Measurements from ENCODE around the gene ATOSB. TPM values are rescaled to one million over a fixed set of nuclear protein-coding genes. Genes with fewer than 3 reads are reported as not detected.

ATOSB gene
- total and polyA plus RNA-seq, 9 of the 15 experiments (the other 6 are each of a cell fraction or from before 2014, with no cell fraction given), result 0.45 to 8.0 (median 4.2) TPM

- TF ChIP-seq, protein P1, sequence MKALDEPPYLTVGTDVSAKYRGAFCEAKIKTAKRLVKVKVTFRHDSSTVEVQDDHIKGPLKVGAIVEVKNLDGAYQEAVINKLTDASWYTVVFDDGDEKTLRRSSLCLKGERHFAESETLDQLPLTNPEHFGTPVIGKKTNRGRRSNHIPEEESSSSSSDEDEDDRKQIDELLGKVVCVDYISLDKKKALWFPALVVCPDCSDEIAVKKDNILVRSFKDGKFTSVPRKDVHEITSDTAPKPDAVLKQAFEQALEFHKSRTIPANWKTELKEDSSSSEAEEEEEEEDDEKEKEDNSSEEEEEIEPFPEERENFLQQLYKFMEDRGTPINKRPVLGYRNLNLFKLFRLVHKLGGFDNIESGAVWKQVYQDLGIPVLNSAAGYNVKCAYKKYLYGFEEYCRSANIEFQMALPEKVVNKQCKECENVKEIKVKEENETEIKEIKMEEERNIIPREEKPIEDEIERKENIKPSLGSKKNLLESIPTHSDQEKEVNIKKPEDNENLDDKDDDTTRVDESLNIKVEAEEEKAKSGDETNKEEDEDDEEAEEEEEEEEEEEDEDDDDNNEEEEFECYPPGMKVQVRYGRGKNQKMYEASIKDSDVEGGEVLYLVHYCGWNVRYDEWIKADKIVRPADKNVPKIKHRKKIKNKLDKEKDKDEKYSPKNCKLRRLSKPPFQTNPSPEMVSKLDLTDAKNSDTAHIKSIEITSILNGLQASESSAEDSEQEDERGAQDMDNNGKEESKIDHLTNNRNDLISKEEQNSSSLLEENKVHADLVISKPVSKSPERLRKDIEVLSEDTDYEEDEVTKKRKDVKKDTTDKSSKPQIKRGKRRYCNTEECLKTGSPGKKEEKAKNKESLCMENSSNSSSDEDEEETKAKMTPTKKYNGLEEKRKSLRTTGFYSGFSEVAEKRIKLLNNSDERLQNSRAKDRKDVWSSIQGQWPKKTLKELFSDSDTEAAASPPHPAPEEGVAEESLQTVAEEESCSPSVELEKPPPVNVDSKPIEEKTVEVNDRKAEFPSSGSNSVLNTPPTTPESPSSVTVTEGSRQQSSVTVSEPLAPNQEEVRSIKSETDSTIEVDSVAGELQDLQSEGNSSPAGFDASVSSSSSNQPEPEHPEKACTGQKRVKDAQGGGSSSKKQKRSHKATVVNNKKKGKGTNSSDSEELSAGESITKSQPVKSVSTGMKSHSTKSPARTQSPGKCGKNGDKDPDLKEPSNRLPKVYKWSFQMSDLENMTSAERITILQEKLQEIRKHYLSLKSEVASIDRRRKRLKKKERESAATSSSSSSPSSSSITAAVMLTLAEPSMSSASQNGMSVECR (CRISPR knock-in tag; IDR thresholded peaks at IDR 0.05), result peak; percentile 71
- no peak for TF ChIP-seq SMC3 (conservative IDR thresholded peaks at IDR 0.05; ENCODE audit: insufficient read depth, low read depth, low read length)
- TF ChIP-seq ZNF57 (CRISPR knock-in tag; IDR thresholded peaks at IDR 0.05), result no peak
- no peak for TF ChIP-seq SAP30 (IDR thresholded peaks at IDR 0.05; ENCODE audit: borderline replicate concordance, insufficient read depth, low read depth, low read length, poor library complexity, severe bottlenecking)
- no peak for TF ChIP-seq KLF10 (CRISPR knock-in tag; IDR thresholded peaks at IDR 0.05)
- no peak for TF ChIP-seq NCOA2 (IDR thresholded peaks at IDR 0.05; ENCODE audit: partially characterized antibody in 2 of 2)
- TF ChIP-seq ZNF407 (IDR thresholded peaks at IDR 0.05; ENCODE audit: low read depth), result no peak
Observed at GRCh38 chr9:35102769-35103659, 12.6 kb downstream of the ATOSB start, which contains the start of gene STOML2 (continued).
